Heart right ventricle (tissue), 16 donors: ENCODE measurements around the gene CHD9. TPM values are rescaled to one million over a fixed set of nuclear protein-coding genes. Genes with fewer than 3 reads are reported as not detected.

Experiments used
- ATAC-seq, 8 donors: fragments of 200-7000 bp; cut with Tn5 transposase; one replicate each; pipeline ENCODE4 v1.9.1; 2020; ENCODE audit warnings: mild to moderate bottlenecking in 8 of 8, moderate library complexity in 8 of 8, moderate number of reproducible peaks in 1 of 8
- DNase-seq, 2 donors: peaks; one replicate each; pipeline ENCODE4 v3.0.0-alpha.2; 2020
- H3K27ac ChIP-seq, 10 donors: fragments of 200-600 bp; sonication (generic) in 2 of 10; one replicate each; pipeline versions ENCODE4 v1.5.0 to v1.8.0; 2020 to 2022; ENCODE audit warnings: mild to moderate bottlenecking in 3 of 10
- H3K27me3 ChIP-seq, 7 donors: fragments of 200-600 bp; one replicate each; pipeline ENCODE4 v1.8.0; 2021 to 2022; ENCODE audit warnings: mild to moderate bottlenecking in 2 of 7
- H3K36me3 ChIP-seq, 9 donors: fragments of 200-600 bp; sonication (generic) in 1 of 9; one replicate each; pipeline versions ENCODE4 v1.5.0 to v1.8.0; 2020 to 2022; ENCODE audit warnings: mild to moderate bottlenecking in 2 of 9
- H3K4me1 ChIP-seq, 9 donors: fragments of 200-600 bp; sonication (generic) in 1 of 9; one replicate each; pipeline versions ENCODE4 v1.5.0 to v1.8.0; 2020 to 2022; ENCODE audit warnings: mild to moderate bottlenecking in 4 of 9
- H3K4me3 ChIP-seq, 10 donors: fragments of 200-600 bp; sonication (generic) in 2 of 10; one replicate each; pipeline versions ENCODE4 v1.5.0 to v1.8.0; 2020 to 2022; ENCODE audit warnings: mild to moderate bottlenecking in 7 of 10, moderate library complexity in 2 of 10
- H3K9me3 ChIP-seq, 11 donors: fragments of 200-600 bp in 10 of 11; sonication (generic) in 2 of 11; one replicate each; pipeline versions ENCODE4 v1.5.0 to v1.8.0; 2013 to 2022; ENCODE audit warnings: mild to moderate bottlenecking in 2 of 11, control low read depth in 1 of 11, moderate library complexity in 1 of 11
- CTCF ChIP-seq, 9 donors: fragments of 200-600 bp; sonication (generic) in 2 of 9; IDR thresholded peaks; one replicate each; pipeline versions ENCODE4 v1.5.0 to v1.8.0; 2021 to 2022; ENCODE audit warnings: antibody characterized with exemption in 9 of 9, mild to moderate bottlenecking in 5 of 9, moderate library complexity in 1 of 9
- WGBS, 2 donors: extraction: QIAGEN DNeasy Blood & Tissue Kit; methylation state at CpG; one replicate each; pipeline ENCODE4 v1.1.7; 2013; ENCODE audit warnings: inconsistent platforms in 1 of 2; 5-methylcytosine and 5-hydroxymethylcytosine counted together
- intact Hi-C, 10 donors: fragments of 100-400 bp; cut with DNase I; formaldehyde crosslinking; loops; one replicate each; pipeline versions ENCODE4 v1.11.1 to v1.14.2; 2022
- polyA plus RNA-seq, 2 donors: library from polyadenylated mRNA; stranded (reverse); fragments of 200-250 nt; gene quantifications; one replicate each; pipeline ENCODE4 v1.2.3, GENCODE V29; 2013
- total RNA-seq, 10 donors: library from RNA; stranded (reverse); fragmentation: NEBNext Ultra II Directional in 3 of 10; extraction: Animal tissue kit (Norgen Biotek cat#: 25700) in 3 of 10; gene quantifications; one replicate each; pipeline versions ENCODE4 v1.2.1 to v1.2.4, GENCODE V29; 2021 to 2023
- donor health status: Arrhythmogenic right ventricular cardiomyopathy.
- donor health status: ischemic (EF 13 %, LVEDD 7.1; RV severe dilation, severe dysfunction).
- donor health status: healthy with polysubstance abuse.
- donor health status: DM: no; HTN: yes; CAD: no.
- donor health status: DM: no; HTN: no; CAD: no.
- donor health status: ischemic (EF 25% LVEDD 6.9; RV normal size, moderate dysfunction).
- donor health status: ischemic (EF 25% LVEDD 5.7; RV mildly dilated, moderate dysfunction).
- donor health status: healthy.
- donor health status: DM: yes; HTN: yes; CAD: no.
- donor health status: Ischemic cardiomyopathy.
- donor health status: ischemic (EF 35%, LVEDD 5.7; RV mildly dilated, moderate dysfunction).
- donor health status: nonischemic (EF 11% LVEDD 7.7; RV severe dilation, severe dysfunction).
- donor health status: DM: yes; HTN: yes; CAD: no.
- donor health status: PGD.
- donor health status: ischemic (EF 29% LVEDD 5.4; RV normal size, mild dysfunction).
- donor health status: nonischemic (EF 23%, LVEDD 6.1; RV moderate dilation, normal function).

Gene CHD9
- total and polyA plus RNA-seq, 12 donors: 7.0 to 58.4 (median 44.6) TPM

- peaks cover 0 to 6% (median 0%) of the 10 kb centered on the region in 11 donors for H3K9me3 ChIP-seq
- H3K36me3 ChIP-seq: peaks cover 0 to 7% (median 0%) of the 10 kb centered on the region in 9 donors
- no peak for TF ChIP-seq CTCF (IDR thresholded peaks at IDR 0.05)
- no peak overlapping the region for H3K27ac ChIP-seq
- ATAC-seq (no peak), DNase-seq (no peak)
- H3K27me3 ChIP-seq: no peaks in the 10 kb centered on the region
- H3K4me1 ChIP-seq: peaks cover 0 to 22% (median 7%) of the 10 kb centered on the region in 9 donors
- intact Hi-C loops: loop anchor here in 2 of 10 donors (10.0 kb wide), 2 partner anchors 67 to 147 kb away; partner anchors contain the start of genes CHD9 (in 1 of the 2) and CHD9NB (in 1 of the 2)
- H3K4me3 ChIP-seq: no peak overlapping the region
- WGBS, 2 donors: 92 to 94% methylated on average over 1 of the region's 1 CpG
Observed at GRCh38 chr16:53201900-53202299, 147.1 kb downstream of the CHD9 start.

- Histone ChIP-seq H3K27ac (no peak overlapping the region), H3K36me3 (peaks cover 0 to 7% (median 0%) of the 10 kb centered on the region in 9 donors), H3K9me3 (peaks cover 0 to 6% (median 0%) of the 10 kb centered on the region in 11 donors), H3K27me3 (no peaks in the 10 kb centered on the region), H3K4me1 (peaks cover 0 to 27% (median 12%) of the 10 kb centered on the region in 9 donors), H3K4me3 (no peak overlapping the region)
- no peak for DNase-seq
- intact Hi-C loops: loop anchor here in 2 of 10 donors (10.0 kb wide), 2 partner anchors 68 to 148 kb away; partner anchors contain the start of genes CHD9 (in 1 of the 2) and CHD9NB (in 1 of the 2)
- TF ChIP-seq CTCF (IDR thresholded peaks at IDR 0.05): no peak
- ATAC-seq: no peak
Observed at GRCh38 chr16:53202398-53202797, 147.6 kb downstream of the CHD9 start.

- ATAC-seq (peak; percentile 94 to 96 (median 96)), DNase-seq (peak in 1 of 2 donors; percentile 64)
- intact Hi-C loops: loop anchor here (1.0 to 10.0 kb wide), 10 partner anchors 41 to 156 kb away; partner anchors contain the start of genes CHD9 (in 5 of the 10) and CHD9NB (in 3 of the 10)
- Histone ChIP-seq H3K36me3 (no peaks in the 10 kb centered on the region), H3K4me1 (peaks cover 0 to 65% (median 56%) of the 10 kb centered on the region in 9 donors), H3K27me3 (no peaks in the 10 kb centered on the region), H3K27ac (peak overlapping the region; percentile 26 to 94 (median 86)), H3K9me3 (no peaks in the 10 kb centered on the region), H3K4me3 (peak overlapping the region; percentile 5 to 64 (median 53))
- TF ChIP-seq CTCF (IDR thresholded peaks at IDR 0.05): peak; percentile 14 to 80 (median 60)
- WGBS, 2 donors: 0% methylated on average over 8 of the region's 8 CpGs
Observed at GRCh38 chr16:53207810-53208752, 153.3 kb downstream of the CHD9 start.

GRCh38 chr16:53209429-53209828, 154.6 kb downstream of the CHD9 start:
- no peak for TF ChIP-seq CTCF (IDR thresholded peaks at IDR 0.05)
- H3K27me3 ChIP-seq: no peaks in the 10 kb centered on the region
- no peaks in the 10 kb centered on the region for H3K9me3 ChIP-seq
- H3K27ac ChIP-seq: peak overlapping the region in 9 of 10 donors; percentile 25 to 94 (median 87)
- H3K36me3 ChIP-seq: no peaks in the 10 kb centered on the region
- ATAC-seq (no peak), DNase-seq (no peak)
- peaks cover 0 to 75% (median 70%) of the 10 kb centered on the region in 9 donors for H3K4me1 ChIP-seq
- intact Hi-C loops: loop anchor here (2.0 to 10.0 kb wide), 9 partner anchors 42 to 157 kb away; partner anchors contain the start of genes CHD9 (in 4 of the 10) and CHD9NB (in 3 of the 10)
- H3K4me3 ChIP-seq: peak overlapping the region; percentile 11 to 64 (median 53)
- 4% methylated on average over 5 of the region's 5 CpGs for WGBS, 2 donors
